Activated naive CD8-positive, alpha-beta T cell (primary cell): ENCODE results near the gene CARS1.

Experiments used
- H3K27ac Mint-ChIP-seq: one replicate; pipeline ENCODE4 v1.8.0; 2021; ENCODE audit warnings: mixed read lengths
- H3K27me3 Mint-ChIP-seq: one replicate; pipeline ENCODE4 v1.8.0; 2021; ENCODE audit warnings: mixed read lengths
- H3K36me3 Mint-ChIP-seq: one replicate; pipeline ENCODE4 v1.8.0; 2021; ENCODE audit warnings: mixed read lengths
- H3K4me1 Mint-ChIP-seq: one replicate; pipeline ENCODE4 v1.8.0; 2021; ENCODE audit warnings: low read depth, mixed read lengths
- H3K4me3 Mint-ChIP-seq: one replicate; pipeline ENCODE4 v1.8.0; 2021; ENCODE audit warnings: mild to moderate bottlenecking, mixed read lengths
- H3K9me3 Mint-ChIP-seq: one replicate; pipeline ENCODE4 v1.8.0; 2021; ENCODE audit warnings: low read depth, mixed read lengths

The CARS1 gene

DNA sequence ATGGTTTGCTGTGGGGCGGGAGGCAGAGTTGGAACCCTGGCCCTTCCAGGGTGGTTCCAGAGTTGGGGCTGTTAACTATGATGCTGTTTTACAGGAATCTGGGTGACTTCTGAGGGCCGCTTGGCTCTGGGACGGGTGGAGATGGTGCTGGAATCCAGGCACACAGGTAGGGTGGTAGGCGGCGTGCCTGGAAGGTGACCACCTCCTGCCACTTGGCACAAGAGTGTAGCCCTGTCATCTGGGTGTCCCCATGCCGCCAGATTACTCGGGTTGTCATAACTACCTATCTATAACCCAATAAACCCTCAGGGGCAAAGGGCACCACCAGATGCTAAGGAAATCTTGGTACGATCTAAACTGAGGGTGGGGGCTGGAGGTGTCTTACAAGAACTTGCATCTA, 1.3 kb downstream of the CARS1 start:
- Mint-ChIP-seq H3K4me3 (peak overlapping the region; percentile 90), H3K4me1 (peaks cover 41% of the 10 kb centered on the region), H3K27me3 (no peaks in the 10 kb centered on the region), H3K27ac (peak overlapping the region; percentile 83), H3K36me3 (no peaks in the 10 kb centered on the region), H3K9me3 (no peaks in the 10 kb centered on the region)

DNA sequence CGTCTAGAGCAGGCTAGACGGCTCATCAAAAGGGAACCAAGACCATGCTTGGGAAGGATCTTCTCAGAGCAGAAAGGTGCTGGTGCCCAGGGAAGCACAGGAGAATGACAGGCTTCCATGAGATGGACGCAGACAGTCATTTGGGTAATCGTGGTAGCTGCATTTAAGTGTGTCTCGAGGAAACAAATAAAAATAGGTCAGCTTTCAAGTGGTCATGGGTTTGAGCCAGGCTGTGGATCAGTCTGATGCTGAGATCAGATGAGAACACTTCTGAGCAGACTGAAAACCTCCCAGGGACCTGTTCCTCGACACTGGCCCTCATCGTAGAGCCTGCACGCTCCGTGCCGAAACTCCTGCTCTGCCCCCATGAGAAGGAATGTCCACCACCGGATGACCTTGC, 4.7 kb downstream of the CARS1 start:
- Mint-ChIP-seq H3K9me3 (no peaks in the 10 kb centered on the region), H3K4me3 (no peak overlapping the region), H3K4me1 (peaks cover 48% of the 10 kb centered on the region), H3K27ac (no peak overlapping the region), H3K36me3 (no peaks in the 10 kb centered on the region), H3K27me3 (no peaks in the 10 kb centered on the region)

DNA sequence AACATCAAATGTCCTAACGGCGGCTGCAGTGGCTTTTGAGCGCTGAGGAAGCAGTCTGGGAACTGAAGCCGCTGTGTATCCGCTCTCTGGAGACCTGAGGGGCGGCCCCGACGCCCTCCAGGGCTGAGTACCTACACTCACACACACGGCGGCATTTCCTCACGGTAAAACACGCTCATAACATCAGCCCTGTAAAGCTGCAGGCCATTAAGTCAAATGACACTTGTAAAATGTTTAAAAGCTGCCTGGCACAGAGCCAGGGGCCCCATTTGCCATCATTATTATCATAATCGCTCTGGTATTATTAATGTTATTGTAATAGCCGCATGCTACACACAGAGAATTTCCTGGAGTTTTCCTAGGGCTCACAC, 5.1 kb downstream of the CARS1 start:
- Mint-ChIP-seq H3K27me3 (no peaks in the 10 kb centered on the region), H3K36me3 (no peaks in the 10 kb centered on the region), H3K27ac (no peak overlapping the region), H3K4me3 (no peak overlapping the region), H3K9me3 (no peaks in the 10 kb centered on the region), H3K4me1 (peaks cover 45% of the 10 kb centered on the region)

DNA sequence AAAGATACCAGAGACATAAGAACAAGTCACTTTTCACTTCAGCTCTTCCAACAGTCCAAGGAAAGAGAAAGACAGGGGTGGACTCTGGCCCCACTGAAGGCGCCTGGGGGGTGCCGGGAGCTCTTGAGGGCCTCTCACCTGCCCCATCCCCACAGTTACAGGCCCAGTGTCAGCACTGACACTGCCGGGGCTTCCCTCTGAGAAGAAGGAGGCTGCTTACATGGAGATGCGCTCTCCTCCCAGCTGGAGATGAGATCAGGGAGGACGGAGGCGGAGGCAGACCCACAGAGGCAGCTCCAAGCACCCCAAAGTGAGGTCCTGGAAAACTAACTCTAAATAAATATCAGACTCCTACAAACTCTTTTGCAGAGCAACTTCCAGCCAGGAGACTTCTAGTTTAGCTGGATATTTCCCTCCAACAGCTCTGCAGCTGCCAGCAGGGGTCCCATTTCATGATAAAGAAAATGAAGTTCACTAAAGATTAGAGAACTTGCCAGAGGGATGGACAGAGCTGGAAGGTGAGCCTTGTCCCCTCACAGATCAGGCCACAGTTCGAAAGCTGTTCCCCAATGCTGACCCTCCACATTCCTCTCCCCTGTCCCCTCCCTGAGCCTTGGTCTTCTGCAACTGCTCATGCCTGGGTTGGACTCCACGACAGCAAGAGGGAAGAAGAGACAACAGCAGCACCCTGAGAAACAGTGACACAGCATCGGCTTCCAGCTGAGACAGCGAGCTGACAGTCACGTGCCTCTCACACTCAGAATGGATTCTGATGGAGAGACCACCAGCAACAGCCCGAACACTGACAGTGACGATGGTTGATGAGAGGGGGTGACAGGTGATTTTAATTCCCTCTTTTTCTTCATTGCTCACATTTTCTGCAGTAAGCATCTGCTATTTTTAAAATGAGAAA, 5.8 kb downstream of the CARS1 start:
- no peaks in the 10 kb centered on the region for H3K27me3 Mint-ChIP-seq
- no peak overlapping the region for H3K27ac Mint-ChIP-seq
- no peak overlapping the region for H3K4me3 Mint-ChIP-seq
- H3K4me1 Mint-ChIP-seq = peaks cover 46% of the 10 kb centered on the region
- no peaks in the 10 kb centered on the region for H3K9me3 Mint-ChIP-seq
- no peaks in the 10 kb centered on the region for H3K36me3 Mint-ChIP-seq

DNA sequence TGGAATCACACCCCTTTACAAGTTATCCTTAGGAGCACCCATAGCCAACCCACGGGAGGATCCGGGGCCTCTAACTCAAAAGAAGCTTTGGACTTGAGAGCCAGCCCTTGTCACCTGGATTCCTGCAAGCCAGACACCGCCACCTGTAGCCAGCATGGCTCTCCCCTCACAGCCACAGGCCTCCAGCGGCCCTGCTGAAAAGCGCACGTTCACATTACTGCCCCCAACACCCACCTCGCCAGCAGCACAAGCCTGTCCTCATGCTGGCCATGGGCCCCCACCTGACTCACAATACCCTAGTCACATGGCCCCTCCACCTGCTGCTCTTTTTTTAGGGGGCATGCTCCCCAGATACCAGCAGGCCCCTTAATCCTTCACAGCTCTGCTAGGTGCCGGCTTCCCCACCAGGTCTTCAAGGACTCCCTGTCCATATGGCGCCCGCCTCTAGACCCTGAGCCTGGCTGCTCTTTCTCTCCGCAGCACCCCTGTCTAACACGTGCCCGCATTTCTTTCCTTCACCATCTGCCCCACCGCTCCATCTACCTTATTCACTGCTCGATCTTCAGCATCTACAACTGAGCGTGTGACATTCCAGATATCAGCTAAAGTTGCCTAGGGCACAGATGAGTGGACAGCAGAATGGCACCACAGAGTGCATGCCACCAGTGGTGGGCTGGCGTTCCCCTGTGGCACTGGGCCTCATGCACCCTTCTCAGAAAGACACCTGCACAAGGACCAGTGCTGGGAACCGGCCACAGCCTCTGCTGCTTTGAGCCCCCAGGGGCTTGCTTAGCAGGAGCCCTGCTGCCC, 6.6 kb downstream of the CARS1 start:
- Mint-ChIP-seq H3K4me3 (no peak overlapping the region), H3K9me3 (no peaks in the 10 kb centered on the region)

DNA sequence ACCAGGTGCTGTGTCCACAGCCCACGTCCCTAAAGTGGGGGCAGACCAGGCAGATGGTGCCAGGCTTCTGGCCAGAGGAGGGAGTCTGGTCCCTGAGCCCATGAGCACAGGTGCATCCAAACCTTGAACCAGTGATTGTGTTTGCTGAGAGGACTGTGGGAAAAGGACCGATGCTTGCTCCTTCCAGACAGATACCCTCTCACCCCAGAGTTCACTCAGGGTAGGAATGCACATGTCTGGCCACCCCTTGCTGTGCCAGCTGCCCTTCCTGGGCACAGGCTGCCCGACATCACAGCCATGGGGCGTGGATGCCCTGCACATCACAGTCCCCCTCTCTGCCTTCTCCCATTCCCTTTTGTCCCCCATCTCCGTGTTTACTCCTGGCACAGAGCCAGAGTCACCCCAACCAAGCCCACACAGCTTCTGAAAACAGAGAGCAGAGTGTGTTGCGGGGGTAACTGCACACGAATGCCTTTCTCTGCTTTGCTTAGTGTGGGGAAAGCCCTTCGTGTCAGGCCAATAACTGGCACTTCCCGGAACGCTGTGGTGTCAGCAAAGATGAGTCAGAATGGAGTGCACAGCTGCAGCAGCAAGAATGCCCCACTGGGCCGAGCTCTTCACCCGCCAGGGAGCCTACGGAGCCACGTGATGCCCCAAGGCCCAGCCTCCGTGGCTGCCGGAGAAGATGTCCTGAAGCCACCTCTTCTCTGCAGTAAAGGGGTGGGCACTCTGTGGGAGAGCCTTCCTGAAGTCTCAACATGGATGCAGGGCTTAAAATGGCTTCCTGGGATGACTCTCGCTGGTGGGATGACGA, 7.6 kb downstream of the CARS1 start:
- Mint-ChIP-seq H3K36me3 (no peaks in the 10 kb centered on the region), H3K4me1 (peaks cover 31% of the 10 kb centered on the region), H3K27me3 (no peaks in the 10 kb centered on the region), H3K4me3 (no peak overlapping the region), H3K27ac (peak overlapping the region; percentile 52), H3K9me3 (no peaks in the 10 kb centered on the region)

More for the DNA sequence above, 6.6 kb downstream of the CARS1 start:
- Mint-ChIP-seq H3K27ac (no peak overlapping the region), H3K36me3 (no peaks in the 10 kb centered on the region), H3K4me1 (peaks cover 38% of the 10 kb centered on the region), H3K27me3 (no peaks in the 10 kb centered on the region)

DNA sequence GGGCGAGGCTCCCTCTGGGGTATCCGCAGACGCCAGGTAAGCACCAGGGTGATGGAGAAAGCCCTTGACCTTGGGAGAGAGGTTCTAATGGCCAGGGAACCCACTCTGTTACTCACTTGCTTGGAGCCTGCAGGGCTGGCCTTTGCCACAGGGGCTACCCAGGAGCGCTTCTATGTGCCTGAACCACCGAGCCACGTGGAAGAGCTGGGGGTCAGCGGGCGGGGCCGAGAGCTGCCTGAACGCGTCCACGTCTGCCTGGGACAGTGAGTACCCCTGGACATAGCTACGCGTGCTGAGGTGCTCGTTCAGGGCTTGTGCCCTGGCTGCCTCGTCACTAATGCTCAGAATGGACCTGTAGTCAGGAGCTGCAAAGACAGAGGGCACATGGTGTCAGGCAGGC, 9.6 kb downstream of the CARS1 start:
- H3K9me3 Mint-ChIP-seq = no peaks in the 10 kb centered on the region
- peak overlapping the region; percentile 46 for H3K27ac Mint-ChIP-seq
- peaks cover 21% of the 10 kb centered on the region for H3K4me1 Mint-ChIP-seq
- H3K36me3 Mint-ChIP-seq = no peaks in the 10 kb centered on the region
- H3K4me3 Mint-ChIP-seq = no peak overlapping the region
- H3K27me3 Mint-ChIP-seq = no peaks in the 10 kb centered on the region

DNA sequence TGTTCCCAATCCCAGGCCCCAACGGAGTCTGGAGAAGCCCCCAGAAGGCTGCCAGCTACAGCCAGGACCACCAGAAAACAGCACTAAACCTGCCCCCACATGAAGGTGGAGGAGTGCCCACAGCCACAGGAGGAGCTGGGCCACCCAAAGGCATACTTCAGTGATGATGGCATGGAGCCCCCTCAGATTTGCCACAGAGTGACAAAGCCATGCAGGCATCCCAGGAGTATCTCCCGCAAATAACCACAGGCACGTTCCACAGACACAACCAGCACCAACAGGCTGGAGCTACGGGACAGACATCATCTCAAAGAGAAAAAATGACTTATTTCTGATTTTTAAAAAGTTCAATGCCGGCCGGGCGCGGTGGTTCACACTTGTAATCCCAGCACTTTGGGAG, 10.6 kb downstream of the CARS1 start:
- no peaks in the 10 kb centered on the region for H3K27me3 Mint-ChIP-seq
- H3K9me3 Mint-ChIP-seq = no peaks in the 10 kb centered on the region
- H3K36me3 Mint-ChIP-seq = no peaks in the 10 kb centered on the region
- H3K27ac Mint-ChIP-seq = no peak overlapping the region
- H3K4me3 Mint-ChIP-seq = no peak overlapping the region
- peaks cover 17% of the 10 kb centered on the region for H3K4me1 Mint-ChIP-seq

DNA sequence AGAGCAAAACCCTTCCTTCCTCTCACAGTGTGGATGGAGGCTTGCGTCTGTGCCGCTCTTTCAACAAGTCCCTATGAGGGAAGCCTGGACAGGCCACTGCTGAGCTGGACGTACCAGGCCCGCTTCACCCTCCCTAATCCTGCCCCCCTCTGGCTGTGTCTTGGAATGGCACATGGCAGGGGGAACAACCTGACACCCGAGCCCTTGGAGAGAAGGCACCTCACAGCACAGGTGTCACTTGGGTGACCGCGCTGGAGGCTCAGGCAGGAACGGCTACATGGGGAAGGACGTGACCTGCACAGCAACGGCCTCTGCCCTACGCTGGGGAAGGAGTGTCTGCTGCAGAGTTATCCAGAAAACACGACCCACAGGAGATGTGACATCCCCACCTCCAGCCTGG, 11.0 kb downstream of the CARS1 start:
- no peaks in the 10 kb centered on the region for H3K36me3 Mint-ChIP-seq

DNA sequence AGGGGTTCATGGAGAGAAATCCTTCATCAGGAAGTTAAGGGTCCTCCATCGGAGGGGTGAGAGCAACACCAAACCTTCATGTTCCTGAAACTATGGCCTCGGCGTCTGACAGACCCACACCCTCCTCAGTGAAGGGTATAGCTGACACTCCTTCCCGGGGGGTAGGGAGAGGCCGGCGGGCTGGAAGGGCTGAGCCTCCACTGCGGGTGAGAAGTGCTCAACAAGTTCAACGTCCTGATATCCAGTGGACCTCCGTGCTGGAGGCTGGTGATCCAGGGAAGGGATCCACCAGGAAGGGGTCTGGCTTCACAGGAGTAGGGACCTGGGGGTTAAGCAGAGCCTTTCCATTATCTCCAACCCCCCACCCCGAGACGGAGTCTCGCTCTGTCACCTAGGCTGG, 12.3 kb downstream of the CARS1 start:
- Mint-ChIP-seq H3K9me3 (no peaks in the 10 kb centered on the region), H3K36me3 (peaks cover 2% of the 10 kb centered on the region), H3K4me3 (no peak overlapping the region), H3K27me3 (no peaks in the 10 kb centered on the region), H3K27ac (no peak overlapping the region), H3K4me1 (peaks cover 9% of the 10 kb centered on the region)

More for the DNA sequence above, 11.0 kb downstream of the CARS1 start:
- peaks cover 15% of the 10 kb centered on the region for H3K4me1 Mint-ChIP-seq
- no peak overlapping the region for H3K27ac Mint-ChIP-seq
- no peak overlapping the region for H3K4me3 Mint-ChIP-seq
- no peaks in the 10 kb centered on the region for H3K9me3 Mint-ChIP-seq
- no peaks in the 10 kb centered on the region for H3K27me3 Mint-ChIP-seq

DNA sequence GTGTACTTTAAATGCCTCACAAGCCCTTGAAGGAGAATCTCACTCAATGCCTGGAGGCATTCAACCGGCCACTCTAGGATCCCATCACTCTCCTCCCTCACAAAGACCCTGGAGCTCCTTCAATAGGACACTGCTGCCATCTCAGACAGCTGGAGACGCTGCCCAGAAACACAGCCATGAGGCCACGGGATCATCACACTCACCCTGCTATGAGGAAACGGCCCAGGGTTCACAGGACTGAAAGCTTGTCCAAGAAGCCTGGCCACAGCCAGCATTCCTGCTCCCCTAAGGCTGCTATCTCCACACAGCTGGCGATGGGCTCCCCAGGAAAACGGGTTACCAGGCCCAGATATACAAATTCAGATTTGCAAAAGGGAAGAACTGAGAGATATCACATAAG, 13.2 kb downstream of the CARS1 start:
- no peak overlapping the region for H3K4me3 Mint-ChIP-seq
- peaks cover 6% of the 10 kb centered on the region for H3K4me1 Mint-ChIP-seq
- H3K36me3 Mint-ChIP-seq = peaks cover 5% of the 10 kb centered on the region
- no peaks in the 10 kb centered on the region for H3K9me3 Mint-ChIP-seq
- H3K27me3 Mint-ChIP-seq = no peaks in the 10 kb centered on the region
- no peak overlapping the region for H3K27ac Mint-ChIP-seq

DNA sequence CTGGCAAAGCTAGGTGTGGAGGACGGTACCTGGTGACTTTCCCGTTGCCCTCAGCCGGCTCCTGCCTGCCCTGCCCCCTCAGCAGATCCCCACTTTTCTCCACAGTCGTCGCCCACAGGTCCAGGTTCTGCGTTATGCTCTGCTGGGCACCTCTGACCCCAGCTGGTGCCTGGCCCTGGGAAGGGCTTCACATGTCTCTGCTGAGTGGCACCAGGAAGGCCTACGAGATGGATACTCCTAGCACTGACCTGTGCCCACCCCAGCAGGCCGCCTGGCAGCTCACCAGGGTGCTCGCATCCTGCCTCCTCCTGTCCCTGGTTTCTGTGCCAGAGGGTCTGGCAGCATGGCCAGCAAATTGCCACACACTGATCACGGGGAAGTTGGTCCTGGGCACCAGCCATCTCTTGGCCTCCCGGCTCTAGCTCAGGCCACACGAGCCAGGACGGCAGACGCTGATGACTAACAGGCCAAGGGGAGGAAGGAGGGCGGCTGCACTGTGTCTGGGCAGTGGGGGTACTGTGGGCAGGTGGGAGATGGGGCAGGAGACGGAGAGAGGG, 13.8 kb downstream of the CARS1 start:
- Mint-ChIP-seq H3K4me1 (peaks cover 6% of the 10 kb centered on the region), H3K9me3 (no peaks in the 10 kb centered on the region), H3K4me3 (no peak overlapping the region), H3K36me3 (peaks cover 7% of the 10 kb centered on the region), H3K27me3 (no peaks in the 10 kb centered on the region), H3K27ac (no peak overlapping the region)

DNA sequence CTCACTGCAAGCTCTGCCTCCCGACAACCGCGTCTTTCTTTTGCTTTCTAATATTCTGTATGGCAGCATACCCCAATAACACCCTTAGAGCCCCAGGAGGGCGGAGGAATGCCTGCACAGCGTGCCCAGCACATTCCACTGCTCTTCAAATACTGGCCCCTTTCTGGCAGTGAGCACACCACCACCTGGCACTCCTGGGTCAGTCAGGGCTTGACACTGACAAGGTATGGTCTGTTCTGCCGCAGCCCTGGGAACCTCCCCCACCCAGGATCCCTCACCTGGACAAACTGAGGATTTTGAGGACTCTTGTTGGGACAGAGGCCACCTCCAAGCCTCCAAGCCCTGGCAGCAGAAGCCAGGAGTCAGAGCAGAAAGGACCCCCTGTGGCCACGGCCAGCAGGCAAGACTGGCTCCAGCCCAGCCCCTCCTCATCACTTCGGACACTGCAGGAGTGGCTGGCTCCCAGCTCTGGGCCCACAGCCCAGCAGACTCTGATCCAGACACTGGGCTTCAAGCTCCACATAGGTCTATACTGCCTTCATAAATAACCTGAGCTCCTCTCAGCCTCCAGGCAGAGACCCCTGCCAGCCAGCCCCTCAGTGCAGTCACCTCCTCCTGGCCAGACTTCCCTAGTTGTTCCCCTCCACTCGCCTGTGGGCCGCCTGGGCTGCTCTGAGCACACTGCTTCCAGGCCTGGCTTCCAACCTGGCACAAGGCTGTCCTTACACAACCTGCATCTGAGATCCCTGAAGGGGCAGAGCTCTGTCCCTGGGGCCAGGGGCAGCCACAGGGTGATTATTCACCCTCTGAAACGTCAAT, 14.5 kb downstream of the CARS1 start:
- H3K4me1 Mint-ChIP-seq = peaks cover 9% of the 10 kb centered on the region
- no peak overlapping the region for H3K27ac Mint-ChIP-seq
- H3K9me3 Mint-ChIP-seq = no peaks in the 10 kb centered on the region
- no peak overlapping the region for H3K4me3 Mint-ChIP-seq
- no peaks in the 10 kb centered on the region for H3K27me3 Mint-ChIP-seq
- H3K36me3 Mint-ChIP-seq = peaks cover 7% of the 10 kb centered on the region
